Effector CD8-positive, alpha-beta T cell (primary cell): ENCODE data around the gene MANF.
A peak's percentile ranks its signal among the peaks of the same experiment; 100 is the strongest.
"Not testable (repeated sequence)": the region's sequence is repeated elsewhere in the genome, so short reads cannot be mapped to it uniquely, and the experiment has no call there.

Experiments used
- DNase-seq: peaks from one replicate; lab custom pipeline; 2025; lab: John Stamatoyannopoulos, UW

MANF gene

GRCh38 chr3:51373658-51374421, 11.3 kb upstream of the MANF start:
- no peak for DNase-seq

- no peak for DNase-seq
These were observed 10.6 kb upstream of the MANF start for GRCh38 chr3:51374456-51374855.

- no peak for DNase-seq
These were observed 10.0 kb upstream of the MANF start for GRCh38 chr3:51375136-51375535.

- no peak for DNase-seq
These were observed 9.5 kb upstream of the MANF start for GRCh38 chr3:51375571-51375970.

GRCh38 chr3:51378065-51378464, 7.0 kb upstream of the MANF start:
- no peak for DNase-seq

GRCh38 chr3:51378726-51379125, 6.4 kb upstream of the MANF start:
- DNase-seq: no peak

GRCh38 chr3:51379301-51379700, 5.8 kb upstream of the MANF start:
- DNase-seq: no peak

GRCh38 chr3:51379746-51380455, 5.2 kb upstream of the MANF start:
- DNase-seq: no peak

- no peak for DNase-seq
These were observed 4.3 kb upstream of the MANF start for GRCh38 chr3:51380601-51381332.

- no peak for DNase-seq
These were observed 3.8 kb upstream of the MANF start for GRCh38 chr3:51381333-51381705.

GRCh38 chr3:51382076-51382745, 2.9 kb upstream of the MANF start:
- no peak for DNase-seq

- DNase-seq: no peak
These were observed 2.0 kb upstream of the MANF start for GRCh38 chr3:51382947-51383578.

- DNase-seq: no peak
These were observed 901 bp upstream of the MANF start for GRCh38 chr3:51384055-51384725.

GRCh38 chr3:51385621-51386091, 565 bp downstream of the MANF start:
- DNase-seq: no peak

GRCh38 chr3:51386159-51386851, 1.2 kb downstream of the MANF start:
- no peak for DNase-seq

GRCh38 chr3:51386852-51387229, 1.8 kb downstream of the MANF start:
- DNase-seq: no peak

GRCh38 chr3:51387281-51387680, 2.2 kb downstream of the MANF start:
- not testable (repeated sequence) for DNase-seq

- no peak for DNase-seq
These were observed 3.4 kb downstream of the MANF start for GRCh38 chr3:51388286-51389029.

- peak; percentile 24 for DNase-seq
These were observed 4.5 kb downstream of the MANF start for GRCh38 chr3:51389423-51390183.
